H7 (cell line): ENCODE measurements around the gene PCNX2. TPM values are rescaled to one million over a fixed set of nuclear protein-coding genes. Genes with fewer than 3 reads are reported as not detected.
"Not testable (repeated sequence)": the region's sequence is repeated elsewhere in the genome, so short reads cannot be mapped to it uniquely, and the experiment has no call there.

ENCODE experiments used
- DNase-seq: peaks from one replicate; pipeline ENCODE4 v3.0.0; 2012
- H3K27me3 ChIP-seq: 2 replicates; pipeline ENCODE4 v1.6.0; 2011; ENCODE audit warnings: mild to moderate bottlenecking, low read length; ENCODE audit not compliant: control insufficient read depth, insufficient read depth
- H3K36me3 ChIP-seq: replicated peaks from 2 replicates; pipeline ENCODE4 v1.5.1; 2011; ENCODE audit warnings: low read length; ENCODE audit not compliant: control insufficient read depth, insufficient read depth
- H3K4me3 ChIP-seq: 2 replicates; pipeline ENCODE4 v1.5.1; 2011; ENCODE audit warnings: low read depth, mild to moderate bottlenecking, control low read depth, low read length, moderate library complexity; ENCODE audit not compliant: insufficient read depth
- total RNA-seq: library from RNA; depleted of rRNA; stranded (reverse); fragments of >200 nt; shearing (Covaris generic); gene quantifications from 2 replicates; pipeline ENCODE4 v1.2.3, GENCODE V29; 2014

Gene PCNX2
- total RNA-seq, 1 experiment from 2014 or later, result 43.8 TPM

GRCh38 chr1:233114860-233115259, 180.7 kb downstream of the PCNX2 start:
- Histone ChIP-seq H3K27me3 (no peaks in the 10 kb centered on the region), H3K36me3 (peaks cover 3% of the 10 kb centered on the region), H3K4me3 (no peak overlapping the region)
- no peak for DNase-seq

- Histone ChIP-seq H3K4me3 (no peak overlapping the region), H3K36me3 (peaks cover 3% of the 10 kb centered on the region), H3K27me3 (no peaks in the 10 kb centered on the region)
- no peak for DNase-seq
These were observed 181.4 kb downstream of the PCNX2 start for GRCh38 chr1:233114159-233114558.

- H3K27me3 ChIP-seq, result no peaks in the 10 kb centered on the region
- DNase-seq, result peak; percentile 43
- H3K4me3 ChIP-seq, result no peak overlapping the region
- peaks cover 3% of the 10 kb centered on the region for H3K36me3 ChIP-seq
These were observed 182.3 kb downstream of the PCNX2 start for GRCh38 chr1:233113009-233113879.

GRCh38 chr1:233112186-233113008, 183.1 kb downstream of the PCNX2 start:
- Histone ChIP-seq H3K27me3 (no peaks in the 10 kb centered on the region), H3K4me3 (no peak overlapping the region), H3K36me3 (peaks cover 3% of the 10 kb centered on the region)
- DNase-seq, result no peak

- peaks cover 3% of the 10 kb centered on the region for H3K36me3 ChIP-seq
- no peak for DNase-seq
- H3K27me3 ChIP-seq, result no peaks in the 10 kb centered on the region
- no peak overlapping the region for H3K4me3 ChIP-seq
These were observed 183.8 kb downstream of the PCNX2 start for GRCh38 chr1:233111731-233112130.

- H3K36me3 ChIP-seq, result peaks cover 3% of the 10 kb centered on the region
These were observed 186.4 kb downstream of the PCNX2 start for GRCh38 chr1:233109096-233109495.

GRCh38 chr1:233107716-233108130, 187.8 kb downstream of the PCNX2 start:
- H3K27me3 ChIP-seq, H3K36me3 ChIP-seq, DNase-seq, H3K4me3 ChIP-seq: not testable (repeated sequence)

More at GRCh38 chr1:233109096-233109495, 186.4 kb downstream of the PCNX2 start:
- Histone ChIP-seq H3K4me3 (no peak overlapping the region), H3K27me3 (no peaks in the 10 kb centered on the region)
- DNase-seq, result no peak

- DNase-seq, result no peak
- Histone ChIP-seq H3K4me3 (no peak overlapping the region), H3K36me3 (peaks cover 3% of the 10 kb centered on the region), H3K27me3 (no peaks in the 10 kb centered on the region)
These were observed 188.3 kb downstream of the PCNX2 start for GRCh38 chr1:233107130-233107660.

GRCh38 chr1:233105225-233105624, 190.3 kb downstream of the PCNX2 start:
- Histone ChIP-seq H3K36me3 (no peaks in the 10 kb centered on the region), H3K27me3 (no peaks in the 10 kb centered on the region), H3K4me3 (no peak overlapping the region)
- DNase-seq, result no peak

- Histone ChIP-seq H3K36me3 (no peaks in the 10 kb centered on the region), H3K4me3 (no peak overlapping the region), H3K27me3 (no peaks in the 10 kb centered on the region)
- DNase-seq, result no peak
These were observed 193.2 kb downstream of the PCNX2 start for GRCh38 chr1:233102341-233102740.

GRCh38 chr1:233097959-233098580, 197.5 kb downstream of the PCNX2 start:
- Histone ChIP-seq H3K4me3 (no peak overlapping the region), H3K36me3 (peaks cover 4% of the 10 kb centered on the region; the same call in 1 of the 2 replicates), H3K27me3 (no peaks in the 10 kb centered on the region)
- DNase-seq, result no peak

- Histone ChIP-seq H3K36me3 (peaks cover 4% of the 10 kb centered on the region; the same call in 1 of the 2 replicates), H3K4me3 (no peak overlapping the region)
These were observed 198.0 kb downstream of the PCNX2 start for GRCh38 chr1:233097546-233097945.

GRCh38 chr1:233094691-233095090, 200.8 kb downstream of the PCNX2 start:
- Histone ChIP-seq H3K36me3 (peaks cover 10% of the 10 kb centered on the region), H3K27me3 (no peaks in the 10 kb centered on the region), H3K4me3 (no peak overlapping the region)
- DNase-seq, result no peak

More at GRCh38 chr1:233097546-233097945, 198.0 kb downstream of the PCNX2 start:
- DNase-seq, result no peak
- H3K27me3 ChIP-seq, result no peaks in the 10 kb centered on the region

- no peaks in the 10 kb centered on the region for H3K27me3 ChIP-seq
- no peak overlapping the region for H3K4me3 ChIP-seq
- DNase-seq, result no peak
- H3K36me3 ChIP-seq, result peaks cover 11% of the 10 kb centered on the region
These were observed 201.3 kb downstream of the PCNX2 start for GRCh38 chr1:233094269-233094668.
